Glomerular visceral epithelial cell (primary cell): ENCODE measurements around the gene CD46.
"Not testable (repeated sequence)": the region's sequence is repeated elsewhere in the genome, so short reads cannot be mapped to it uniquely, and the experiment has no call there.

Experiments used
- DNase-seq: peaks from one replicate; pipeline ENCODE4 v3.0.0-alpha.2; 2016; ENCODE audit errors: extremely low spot score

CD46 gene

GRCh38 chr1:207751790-207752455 lies at the start of gene CD46:
TSS of gene CD46 (plus strand) at chr1:207752054. CDS start at chr1:207752213, 159 bp downstream.
- DNase-seq: peak; percentile 97

GRCh38 chr1:207702317-207702716 lies 49.5 kb upstream of the CD46 start:
- DNase-seq: no peak

DNA sequence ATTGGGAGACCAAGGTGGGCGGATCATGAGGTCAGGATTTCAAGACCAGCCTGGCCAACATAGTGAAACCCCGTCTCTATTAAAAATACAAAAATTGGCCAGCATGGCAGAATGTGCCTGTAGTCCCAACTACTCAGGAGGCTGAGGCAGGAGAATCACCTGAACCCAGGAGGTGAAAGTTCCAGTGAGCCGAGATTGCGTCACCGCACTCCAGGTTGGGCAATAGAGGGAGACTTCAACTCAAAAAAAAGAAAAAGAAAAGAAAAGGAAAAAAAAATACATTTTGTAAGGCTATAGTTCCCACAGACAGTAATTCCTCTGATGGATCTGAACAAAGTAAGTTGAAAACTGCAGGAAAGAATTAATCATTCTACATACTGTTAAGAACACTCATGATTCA lies 48.1 kb upstream of the CD46 start:
- no peak for DNase-seq

- DNase-seq: peak; percentile 33
These were observed 43.9 kb upstream of the CD46 start for GRCh38 chr1:207708004-207708403.

- no peak for DNase-seq
These were observed 40.6 kb upstream of the CD46 start for GRCh38 chr1:207711285-207711684.

DNA sequence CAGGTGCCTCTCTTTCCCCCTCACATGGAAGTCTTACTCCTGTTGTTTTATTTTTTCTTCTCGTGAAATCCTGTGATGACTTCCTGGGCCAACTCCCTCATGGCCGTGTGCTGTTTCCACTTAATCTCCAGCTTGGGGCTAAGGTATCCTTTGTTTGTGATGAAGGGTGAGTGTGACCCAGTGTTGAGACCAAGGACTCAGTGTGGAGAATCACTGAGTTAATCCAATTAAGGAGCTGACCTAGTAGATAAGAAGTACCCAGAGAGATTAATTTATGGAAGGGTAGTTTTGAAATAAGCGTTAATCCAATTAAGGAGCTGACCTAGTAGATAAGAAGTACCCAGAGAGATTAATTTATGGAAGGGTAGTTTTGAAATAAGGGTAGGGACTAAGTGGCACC lies 39.2 kb upstream of the CD46 start:
- DNase-seq: not testable (repeated sequence)

- no peak for DNase-seq
These were observed 38.3 kb upstream of the CD46 start for GRCh38 chr1:207713529-207713928.

GRCh38 chr1:207719234-207719633 lies 32.6 kb upstream of the CD46 start:
- no peak for DNase-seq

DNA sequence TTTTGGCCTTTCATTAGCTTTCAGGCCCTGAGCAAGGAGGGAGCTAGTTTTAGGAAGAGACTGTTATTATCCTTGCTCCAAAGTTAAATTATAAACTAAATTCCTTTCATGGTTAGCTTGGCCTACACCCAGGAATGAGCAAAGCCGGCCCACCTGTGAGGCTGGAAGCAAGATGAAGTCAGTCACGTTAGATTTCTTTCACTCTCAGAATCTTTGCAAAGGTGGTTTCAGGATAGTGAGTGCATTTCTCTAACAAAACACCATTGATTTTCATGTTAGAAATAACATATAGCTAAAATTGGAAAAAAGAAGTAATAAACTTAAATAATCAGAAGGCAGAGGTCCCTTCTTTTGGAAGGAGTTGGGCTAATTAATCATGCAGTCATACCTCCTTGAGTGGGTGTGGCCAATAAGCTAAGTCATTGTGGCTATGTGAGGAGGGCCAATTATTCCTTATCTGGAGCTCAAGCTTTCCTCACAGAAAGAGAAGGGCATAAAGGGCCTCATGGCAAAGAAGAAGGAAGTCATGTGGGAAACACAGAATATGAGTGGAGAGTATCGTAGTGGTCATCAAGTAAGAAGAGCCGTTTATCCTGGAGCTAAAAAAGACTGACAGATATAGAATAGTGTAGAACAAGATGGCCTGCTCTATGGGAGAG lies 23.5 kb upstream of the CD46 start:
- DNase-seq: not testable (repeated sequence)

DNA sequence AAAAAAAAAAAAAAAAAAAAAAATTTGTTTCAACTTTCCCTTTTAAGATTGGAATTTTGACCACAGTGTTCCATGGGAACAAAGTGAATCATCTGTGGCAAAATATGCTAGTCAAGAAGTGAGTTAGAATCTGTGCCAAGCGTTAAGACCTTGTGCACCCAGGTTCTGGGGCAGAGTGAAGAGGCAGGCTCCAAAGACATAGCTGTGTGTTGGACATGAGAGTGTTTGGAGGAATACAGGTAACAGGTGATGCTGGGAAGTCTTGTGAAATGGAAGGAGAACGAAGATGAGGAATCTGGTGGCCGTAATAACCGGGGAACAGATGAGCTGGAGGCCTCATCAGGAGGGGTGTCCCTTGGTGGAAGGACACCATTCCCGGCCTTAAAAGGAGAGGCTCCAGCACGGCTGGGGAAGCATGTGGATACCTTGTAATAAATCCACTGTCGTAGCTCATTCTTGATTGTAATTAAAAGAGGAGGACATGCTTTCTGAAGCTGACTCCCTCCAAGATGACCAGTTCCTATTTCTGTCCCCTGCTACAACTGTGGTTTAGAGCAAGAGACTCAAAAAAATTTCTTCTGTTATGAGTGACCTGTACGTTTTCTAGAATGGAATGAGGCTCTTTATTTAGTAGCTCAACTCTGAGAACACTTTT lies 14.2 kb upstream of the CD46 start:
- not testable (repeated sequence) for DNase-seq

DNA sequence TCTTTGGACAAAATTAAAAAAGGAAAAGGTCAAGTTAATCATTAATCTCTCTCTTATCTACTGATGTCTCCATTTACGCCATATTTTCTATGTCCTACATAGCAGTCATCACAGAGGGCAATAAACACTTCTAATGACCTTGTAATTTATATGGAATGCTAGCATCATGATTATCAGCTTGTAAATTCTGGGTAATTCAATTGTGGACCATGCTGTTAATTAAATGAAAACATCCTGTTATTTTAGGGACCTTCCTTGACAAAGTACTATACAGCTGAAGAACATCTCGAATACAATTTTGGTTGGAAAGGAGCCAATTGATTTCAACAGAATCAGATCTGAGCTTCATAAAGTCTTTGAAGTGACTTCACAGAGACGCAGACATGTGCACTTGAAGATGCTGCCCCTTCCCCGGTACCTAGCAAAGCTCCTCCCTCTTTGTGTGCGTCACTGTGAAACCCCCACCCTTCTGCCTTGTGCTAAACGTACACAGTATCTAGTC lies 13.6 kb upstream of the CD46 start:
- DNase-seq: not testable (repeated sequence)

- DNase-seq: no peak
These were observed 11.6 kb upstream of the CD46 start for GRCh38 chr1:207740207-207740606.

DNA sequence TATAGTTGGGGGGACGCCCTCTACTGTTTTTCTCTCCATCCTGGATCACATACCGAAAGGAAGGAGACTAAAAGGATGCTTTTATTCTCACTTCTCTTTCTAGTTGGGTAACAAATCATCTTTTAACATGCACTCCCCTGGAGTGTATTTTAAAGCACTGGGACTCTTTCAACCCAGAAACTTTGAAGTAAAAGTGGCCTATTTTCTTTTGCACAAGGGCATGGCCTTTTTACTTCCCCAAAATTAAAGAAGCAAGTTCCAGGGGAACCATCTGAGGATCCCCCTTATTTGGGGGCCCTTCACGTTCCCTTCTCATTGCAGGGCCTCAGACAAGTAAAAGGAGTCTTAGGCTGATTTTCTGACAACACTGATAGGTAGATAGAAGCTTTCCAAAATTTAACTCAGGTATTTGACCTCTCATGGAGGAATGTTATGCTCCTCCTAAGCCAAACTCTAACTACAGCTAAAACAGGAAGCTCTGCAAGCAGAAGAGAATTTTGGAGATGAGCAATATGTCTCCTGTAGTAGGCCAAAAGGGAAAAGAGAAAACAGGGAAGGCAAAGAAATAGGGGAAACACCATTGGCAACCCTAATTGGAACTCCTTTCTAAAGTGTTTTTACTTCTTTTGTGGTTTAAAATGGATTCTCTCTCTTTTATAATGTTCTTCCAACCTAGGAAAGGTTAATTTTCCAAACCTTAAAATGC lies 8.9 kb upstream of the CD46 start:
- no peak for DNase-seq

DNA sequence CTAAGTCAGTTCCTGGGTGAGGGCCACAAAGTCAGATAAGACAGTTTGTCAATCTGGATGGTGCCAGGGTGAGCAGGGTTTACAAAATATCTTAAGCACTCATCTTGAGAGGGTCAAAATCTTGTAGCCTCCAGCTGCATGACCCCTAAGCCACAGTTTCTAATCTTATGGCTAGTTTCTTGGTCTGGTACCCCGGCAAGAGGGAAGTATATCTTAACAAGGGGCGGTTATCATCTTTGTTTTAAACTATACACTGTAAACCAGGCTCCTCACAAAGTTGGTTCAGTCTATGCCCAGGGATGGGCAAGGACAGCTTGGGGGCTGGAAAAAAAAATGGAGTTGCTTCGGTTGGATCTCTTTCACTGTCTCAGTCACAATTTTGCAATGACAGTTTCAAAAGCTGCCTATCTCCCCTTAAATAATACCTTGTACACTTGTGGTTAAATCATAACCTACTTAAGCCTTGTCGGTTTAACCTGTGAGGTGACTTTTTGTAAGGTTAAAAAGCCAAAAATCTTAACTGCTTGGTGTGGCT lies 7.8 kb upstream of the CD46 start:
- DNase-seq: no peak

- no peak for DNase-seq
These were observed 6.6 kb upstream of the CD46 start for GRCh38 chr1:207745285-207745684.

DNA sequence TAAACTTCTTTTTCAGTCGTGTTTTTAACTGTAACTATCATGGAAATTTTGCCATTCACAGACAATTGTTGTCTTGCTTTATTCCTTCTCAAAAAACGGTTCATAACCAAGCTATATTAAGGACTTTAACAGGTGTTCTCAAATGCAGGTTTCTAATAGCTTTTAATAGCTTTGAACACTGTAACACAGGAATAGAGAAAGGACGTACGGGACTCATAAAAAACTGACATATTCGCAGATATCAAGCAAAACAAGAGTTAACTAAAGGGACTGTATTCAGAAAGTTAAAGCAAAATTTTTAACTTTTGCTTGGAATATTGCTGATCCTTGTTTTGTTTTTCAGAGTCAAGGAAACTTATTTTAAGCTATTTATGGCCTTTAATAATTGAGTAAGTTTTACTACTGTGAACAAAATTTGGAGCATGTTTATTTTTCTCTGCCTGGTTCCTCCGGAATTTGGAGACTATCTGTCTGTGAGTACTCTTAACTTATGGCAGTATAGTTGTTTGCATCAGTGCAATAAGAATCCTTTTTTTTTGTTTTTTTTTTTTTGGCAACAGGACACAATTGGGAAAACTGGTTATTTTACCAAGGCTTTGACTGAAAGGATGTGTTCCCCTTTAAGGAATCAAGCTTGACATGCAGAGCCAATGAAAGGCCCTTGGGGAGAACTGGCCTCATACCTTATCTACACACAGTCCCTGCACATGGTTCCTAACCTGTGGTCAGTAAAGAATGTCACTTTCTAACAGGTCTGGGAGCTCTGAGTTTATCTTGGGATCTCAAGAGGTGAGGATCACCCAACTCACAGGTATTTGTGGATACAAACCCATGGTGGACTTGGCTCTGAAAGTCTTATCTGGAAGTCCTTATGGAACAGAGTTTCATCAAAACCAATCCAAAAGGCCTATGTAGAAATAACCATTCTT lies 5.8 kb upstream of the CD46 start:
- DNase-seq: no peak

DNA sequence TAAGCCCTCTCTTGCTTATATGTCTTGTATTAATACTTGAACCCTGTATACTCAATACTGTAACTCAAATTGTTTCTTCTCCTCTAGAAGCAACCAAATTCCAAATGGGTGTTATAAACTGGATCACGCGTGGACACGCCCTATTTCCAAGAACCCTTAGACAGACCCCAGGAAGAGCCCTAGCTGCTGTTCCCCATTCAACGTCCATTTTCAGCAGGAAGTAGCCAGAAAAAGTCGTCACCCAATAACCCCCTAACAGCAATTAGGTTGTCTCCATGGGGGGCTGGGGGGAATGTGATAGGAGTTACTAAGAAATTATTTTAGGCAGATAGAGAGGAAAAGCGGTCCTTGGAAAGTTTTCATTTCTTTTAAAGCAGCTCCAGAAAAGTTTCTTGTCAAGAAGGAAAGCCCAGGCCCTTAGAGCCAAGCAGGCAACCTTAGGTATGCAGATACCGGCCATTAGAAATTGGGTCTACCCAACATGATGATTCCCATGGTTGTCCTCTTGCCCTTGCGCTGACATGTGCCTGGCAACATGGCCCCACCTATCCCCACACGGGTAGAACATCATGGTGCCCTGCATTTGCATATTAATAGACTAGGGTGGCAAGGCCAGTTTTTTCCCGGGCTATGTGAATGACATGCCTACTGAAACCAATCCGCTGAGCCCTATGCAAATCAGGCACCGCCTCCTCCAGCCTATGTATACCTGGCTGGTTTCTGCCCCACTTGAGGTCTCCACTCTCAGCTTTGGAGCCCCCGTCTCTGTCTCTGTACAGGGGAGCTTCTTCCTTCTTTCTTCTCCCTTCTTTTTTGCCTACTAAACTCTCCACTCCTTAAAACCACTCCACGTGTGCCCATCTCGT lies 4.0 kb upstream of the CD46 start:
- DNase-seq: no peak

DNA sequence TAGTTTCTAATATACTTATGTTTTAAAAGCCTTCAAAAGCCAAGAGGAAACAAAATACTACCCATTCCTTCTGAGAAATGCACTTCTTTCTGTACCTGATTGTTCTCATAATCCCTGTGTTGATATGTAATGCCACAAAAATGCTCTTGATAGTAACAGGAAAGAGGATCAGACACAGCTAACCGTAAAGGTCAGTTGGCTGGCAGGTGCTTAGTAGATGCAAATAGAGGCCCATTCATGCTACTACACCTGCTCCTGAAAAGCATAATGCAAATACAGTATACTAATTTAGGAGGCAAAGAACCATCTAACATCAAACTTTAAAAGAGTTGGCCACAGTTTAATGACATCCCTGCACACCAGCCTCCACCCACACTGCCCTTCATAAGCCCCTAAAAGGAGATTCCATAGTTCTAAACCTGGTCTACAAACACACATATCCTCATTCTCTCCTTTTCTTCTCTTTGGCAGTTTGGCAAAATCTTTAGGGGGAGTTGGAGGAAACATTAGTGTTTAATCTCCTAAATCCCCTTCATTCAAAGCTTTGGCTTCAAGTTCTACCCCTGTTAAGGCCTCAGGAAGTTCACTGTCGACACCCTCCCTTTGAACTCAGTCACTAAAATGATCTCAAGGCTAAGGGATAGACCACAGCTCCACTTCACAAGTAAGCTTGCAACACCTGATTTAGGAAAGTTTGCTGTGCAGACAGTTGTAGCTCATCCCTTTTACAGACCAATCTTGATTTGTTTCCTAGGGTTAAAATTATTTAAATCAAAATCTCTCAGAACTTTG lies 2.9 kb upstream of the CD46 start:
- no peak for DNase-seq
